HG03520 (cell line): ENCODE results near the gene PTPRM.

ENCODE experiments used
- ATAC-seq: cut with Tn5 transposase; IDR thresholded peaks from one replicate; pipeline ENCODE4 v1.9.1; 2021; ENCODE audit warnings: mild to moderate bottlenecking, moderate library complexity; ENCODE audit not compliant: unreplicated experiment

The PTPRM gene

DNA sequence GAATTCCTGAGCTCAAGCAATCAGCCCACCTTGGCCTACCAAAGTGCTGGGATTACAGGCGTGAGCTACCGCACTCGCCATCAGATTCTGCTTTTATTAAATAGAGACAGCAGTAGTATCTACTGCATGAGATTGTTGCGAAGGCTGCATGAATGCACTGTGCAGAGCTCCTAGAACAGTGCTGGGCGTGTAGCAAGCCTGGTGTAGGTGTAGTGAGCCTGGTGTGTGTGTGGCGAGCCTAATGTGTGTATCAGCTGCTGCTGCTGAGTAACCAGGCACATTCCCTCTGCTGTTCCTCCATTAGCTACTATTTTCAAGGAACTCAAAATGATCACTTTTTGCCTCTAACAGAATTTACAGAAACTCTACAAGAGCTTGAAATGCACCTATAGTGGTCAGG is 57.6 kb downstream of the PTPRM start:
- ATAC-seq, result no peak

DNA sequence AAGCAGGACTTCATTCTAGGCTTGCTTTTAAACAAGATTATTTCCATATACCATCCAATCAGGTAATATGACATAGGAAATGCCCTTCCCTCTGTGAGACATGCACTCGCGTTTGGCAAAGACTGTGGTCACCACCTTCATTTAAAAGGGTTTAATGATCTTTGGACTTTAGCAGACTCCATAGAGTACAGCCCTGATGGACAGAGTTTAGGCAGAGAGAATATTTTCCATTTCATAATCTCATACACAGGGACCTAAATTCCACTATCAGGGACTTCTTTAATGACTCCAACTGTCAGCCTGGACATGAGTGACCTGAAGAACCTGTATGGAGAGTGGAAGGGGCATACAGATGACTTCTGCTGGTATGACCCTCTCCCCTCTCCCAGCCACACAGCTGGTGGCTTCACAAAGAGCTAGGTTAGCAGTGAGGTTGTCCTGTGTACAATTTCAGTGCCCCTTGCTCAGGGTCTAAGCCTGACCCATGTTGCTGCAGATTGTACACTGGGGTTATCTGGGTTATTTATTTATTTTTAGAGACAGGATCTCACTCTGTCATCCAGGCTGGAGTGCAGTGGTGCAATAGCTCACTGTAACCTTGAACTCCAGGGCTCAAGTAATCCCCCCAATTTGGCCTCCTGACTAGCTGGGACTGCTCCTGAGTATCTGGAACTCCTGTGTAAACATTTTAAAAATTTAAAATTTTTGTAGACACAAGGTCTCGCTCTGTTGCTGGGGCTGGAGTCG is 59.2 kb downstream of the PTPRM start:
- ATAC-seq, result no peak

DNA sequence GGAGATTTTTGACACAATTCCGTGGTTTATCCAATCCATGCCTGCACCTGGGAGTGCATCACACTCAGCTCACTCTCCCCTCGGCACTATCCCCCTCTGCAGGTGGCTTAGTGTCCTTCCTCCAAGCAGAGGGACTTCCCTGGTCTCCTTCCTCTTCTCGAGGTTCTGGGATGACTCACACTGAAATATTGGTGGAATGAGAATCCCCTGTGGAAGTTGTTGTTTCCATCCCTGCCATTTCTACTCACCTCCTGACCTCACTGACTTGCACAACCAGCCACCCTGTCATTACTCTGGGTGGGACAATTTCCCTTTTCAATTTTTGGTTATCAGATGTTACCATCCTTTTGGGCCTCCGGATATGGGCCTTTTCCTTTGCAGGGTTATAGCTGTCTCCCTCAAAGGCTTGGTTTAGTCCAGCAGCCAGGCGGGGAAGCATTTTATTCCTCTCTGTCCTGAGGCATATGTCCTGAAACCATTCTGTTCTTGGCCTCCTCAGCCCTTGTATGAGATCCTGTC is 59.9 kb downstream of the PTPRM start:
- no peak for ATAC-seq

DNA sequence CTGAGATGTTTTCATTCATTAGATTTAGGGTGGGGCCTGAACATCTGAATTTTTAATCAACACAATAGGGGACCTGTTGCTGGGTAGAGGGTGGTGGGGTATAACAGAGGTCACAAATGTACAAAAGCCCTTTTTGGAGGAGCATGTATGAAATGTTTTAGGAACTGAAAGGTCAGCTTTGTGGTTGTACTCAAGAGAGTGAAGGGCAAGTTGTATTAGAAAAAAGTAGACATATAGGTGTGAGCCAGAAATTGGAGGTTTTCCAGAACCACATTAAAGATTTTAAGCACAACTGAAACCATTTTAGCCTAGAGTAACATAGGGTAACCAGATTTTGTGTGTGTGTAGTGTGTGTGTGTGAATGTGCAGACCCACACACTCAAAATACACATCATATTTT is 62.3 kb downstream of the PTPRM start:
- no peak for ATAC-seq

DNA sequence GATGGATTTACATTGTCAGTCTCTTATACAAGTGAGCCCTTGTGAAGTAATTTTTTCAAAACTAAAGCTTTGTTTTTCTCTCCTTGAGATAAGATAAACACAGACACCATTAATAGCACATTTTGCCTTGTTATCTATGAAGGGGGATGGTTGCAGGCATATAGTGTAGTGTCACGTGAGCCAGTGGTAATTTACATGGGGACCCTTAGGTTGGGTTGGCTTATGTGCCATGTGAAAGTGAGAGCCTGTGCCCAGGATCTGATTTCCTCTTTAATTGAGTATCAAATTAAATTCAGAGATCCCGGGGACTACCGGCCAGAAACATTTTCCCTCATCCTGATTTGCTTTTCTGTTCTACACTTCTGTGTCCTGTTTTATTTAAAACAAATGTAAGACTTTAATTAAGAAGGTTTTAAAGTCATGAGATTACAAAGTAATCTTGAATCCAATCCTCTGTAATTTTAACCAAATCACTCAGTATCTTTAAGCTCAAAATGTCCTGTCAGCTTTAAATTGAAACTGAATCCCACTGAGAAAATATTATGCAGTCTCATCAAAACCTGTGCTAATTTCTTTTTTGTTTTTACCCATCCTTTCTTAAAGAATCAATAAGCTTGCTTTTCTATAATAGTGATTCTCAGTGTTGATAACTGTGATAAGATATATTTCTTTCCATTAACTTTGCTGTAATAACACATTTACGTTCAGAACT is 63.8 kb downstream of the PTPRM start:
- no peak for ATAC-seq

DNA sequence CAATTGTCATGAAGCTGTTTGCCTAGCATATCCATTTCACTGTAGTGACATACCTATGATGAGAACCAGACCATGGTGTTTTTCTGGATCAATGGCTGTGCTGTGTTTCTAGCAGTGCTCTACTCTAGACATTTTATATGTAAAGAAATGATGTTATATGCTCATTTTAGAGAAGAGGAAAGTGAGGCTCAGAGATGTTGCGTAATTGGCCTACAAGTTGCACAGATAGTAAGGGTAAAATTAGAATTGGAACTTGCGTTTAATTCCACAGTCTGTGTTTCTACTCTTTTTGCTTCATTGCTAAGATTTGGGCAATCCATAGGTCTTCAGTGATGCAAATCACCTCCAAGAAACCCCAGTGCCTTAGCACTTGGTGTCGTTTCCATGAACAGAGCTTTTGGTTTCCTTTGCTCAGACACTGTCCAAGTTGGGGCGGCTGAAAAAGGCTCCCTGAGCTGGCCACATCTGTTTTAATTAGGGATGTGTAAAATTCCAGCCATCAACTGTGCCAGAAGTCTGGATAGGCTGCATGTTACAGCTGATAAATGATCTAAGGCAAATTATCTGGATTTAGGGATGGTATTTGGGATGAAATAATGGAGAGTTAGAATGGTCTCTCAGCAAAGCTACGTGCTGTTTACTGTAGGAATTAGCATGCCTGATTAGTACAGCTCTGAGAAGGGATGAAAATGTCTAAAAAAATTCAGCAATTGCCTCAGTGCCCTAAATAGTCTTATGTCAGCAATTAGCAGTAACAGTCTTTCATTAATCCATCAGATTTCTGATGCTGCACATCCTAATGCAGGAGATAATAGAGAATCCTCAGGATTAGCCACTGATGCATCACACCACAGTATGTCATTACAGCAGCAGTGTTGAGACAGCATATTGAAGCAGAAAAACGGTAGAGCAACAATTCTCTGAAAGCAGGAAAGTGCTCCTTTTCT is 65.3 kb downstream of the PTPRM start:
- ATAC-seq, result no peak

DNA sequence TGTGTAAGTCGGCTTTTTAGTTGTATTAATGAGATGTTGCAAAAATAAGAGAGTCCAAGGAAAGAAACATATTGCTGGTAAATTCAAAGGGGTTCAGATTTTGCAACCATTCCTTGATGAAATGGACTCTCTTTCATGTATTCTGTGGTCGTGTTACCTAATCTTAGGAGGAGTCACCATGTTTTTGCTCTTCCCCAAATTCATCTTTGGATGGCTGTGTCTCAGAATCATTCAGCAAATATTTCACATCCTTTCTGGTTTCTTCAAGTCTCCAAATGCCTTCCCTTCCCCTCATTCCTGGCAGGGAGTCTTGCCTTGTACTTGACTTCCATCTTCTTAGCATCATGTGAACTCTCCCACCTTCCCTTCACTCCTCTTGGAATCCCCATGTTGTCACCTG is 66.1 kb downstream of the PTPRM start:
- no peak for ATAC-seq

DNA sequence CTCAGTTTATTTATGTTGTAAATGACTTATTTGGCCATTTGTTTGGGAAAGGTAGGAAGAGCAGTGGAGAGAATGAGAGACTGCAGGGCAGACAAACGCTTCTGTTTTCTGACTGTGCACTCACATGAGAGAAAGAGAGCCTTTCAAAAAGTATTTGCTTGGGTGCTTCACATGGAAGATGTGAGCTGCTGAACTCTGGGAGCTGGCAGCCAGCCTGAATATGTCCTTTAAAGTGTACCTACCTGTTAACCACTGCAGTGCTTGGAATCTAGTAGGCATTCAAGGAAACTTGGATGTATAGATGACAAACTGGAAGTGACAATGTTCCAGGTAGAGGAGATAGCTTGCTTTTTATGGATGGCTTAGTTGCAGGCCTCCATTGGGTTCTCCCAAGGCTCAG is 68.8 kb downstream of the PTPRM start:
- no peak for ATAC-seq

DNA sequence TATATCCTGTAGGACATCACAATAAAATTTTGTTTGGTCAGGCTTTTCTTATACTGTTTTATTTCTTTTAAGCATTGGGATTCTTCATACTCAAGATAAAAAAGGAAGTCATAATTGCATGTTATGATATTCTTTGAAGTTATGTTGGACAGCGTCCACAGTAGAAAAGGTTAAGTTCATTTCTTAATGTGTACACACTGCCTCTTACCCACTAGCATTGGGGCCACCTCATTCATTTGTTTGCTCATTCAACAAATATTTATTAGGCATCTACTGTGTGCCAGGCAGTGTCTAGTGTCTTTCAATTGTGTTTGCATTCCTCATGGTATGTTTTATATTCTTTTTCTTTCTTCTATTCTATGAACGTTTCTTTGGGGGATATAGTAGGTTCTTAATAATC is 70.2 kb downstream of the PTPRM start:
- no peak for ATAC-seq

DNA sequence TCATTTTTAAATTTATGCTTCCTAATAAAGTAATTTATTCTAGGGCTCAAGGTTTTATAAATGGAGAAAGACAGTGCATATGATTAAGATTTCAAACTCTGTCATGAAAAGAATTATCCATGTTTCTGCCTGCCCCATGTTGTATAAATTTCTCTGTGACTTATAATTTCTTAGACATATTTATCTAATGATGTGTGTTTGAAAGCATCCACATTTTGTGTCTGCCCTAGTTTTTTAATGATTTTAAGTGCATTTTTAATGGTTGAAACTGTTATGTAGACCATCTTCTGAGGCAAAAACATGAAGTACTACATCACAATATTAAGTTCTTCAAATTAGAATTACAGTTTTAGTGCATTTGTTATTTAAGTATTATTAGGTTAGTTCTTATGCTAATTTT is 71.2 kb downstream of the PTPRM start:
- ATAC-seq, result no peak

DNA sequence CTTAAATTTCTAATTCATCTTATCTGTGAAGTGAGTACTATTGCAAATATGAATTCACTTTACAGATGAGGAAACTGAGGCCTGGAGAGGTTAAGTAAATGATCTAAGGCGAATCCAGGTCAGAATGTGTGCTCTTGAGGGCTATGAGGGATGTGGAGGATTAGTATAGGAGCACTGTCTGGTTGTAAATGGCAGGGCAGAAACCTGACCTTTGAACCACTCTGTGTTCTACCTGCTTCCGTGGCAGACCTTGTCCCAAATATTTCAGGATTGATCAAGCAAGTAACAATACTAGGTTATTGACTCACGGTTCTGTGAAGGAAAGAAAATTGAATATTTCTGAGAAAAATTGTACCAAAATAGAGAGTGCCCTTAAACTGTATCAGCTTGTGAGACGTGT is 74.7 kb downstream of the PTPRM start:
- ATAC-seq, result no peak

DNA sequence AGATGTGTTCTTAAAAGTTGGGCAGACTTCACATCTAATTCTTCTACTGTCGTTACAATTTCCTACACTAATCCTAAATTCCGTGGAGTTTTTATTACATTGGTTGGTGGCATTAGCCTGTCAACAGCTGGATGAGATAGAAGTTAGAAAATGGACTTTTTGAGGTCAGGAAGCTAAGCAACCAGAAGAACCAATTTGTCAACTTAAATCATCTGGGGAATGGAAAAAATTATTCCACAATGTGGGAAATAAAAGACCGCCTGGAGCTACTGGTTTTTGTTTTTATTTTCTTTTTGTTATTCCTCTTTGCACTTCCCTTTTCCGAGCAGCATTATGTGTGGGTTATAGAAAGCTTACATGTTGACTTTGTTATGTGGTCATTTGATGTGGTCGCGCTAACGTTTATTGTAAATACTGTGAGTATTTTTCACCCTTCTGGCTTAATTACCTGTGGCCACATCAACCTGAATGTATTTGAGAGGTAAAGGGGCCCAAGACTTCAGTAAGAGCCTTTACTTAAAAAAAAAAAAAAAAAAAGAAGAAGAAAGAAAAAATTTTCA is 75.3 kb downstream of the PTPRM start:
- ATAC-seq, result no peak

DNA sequence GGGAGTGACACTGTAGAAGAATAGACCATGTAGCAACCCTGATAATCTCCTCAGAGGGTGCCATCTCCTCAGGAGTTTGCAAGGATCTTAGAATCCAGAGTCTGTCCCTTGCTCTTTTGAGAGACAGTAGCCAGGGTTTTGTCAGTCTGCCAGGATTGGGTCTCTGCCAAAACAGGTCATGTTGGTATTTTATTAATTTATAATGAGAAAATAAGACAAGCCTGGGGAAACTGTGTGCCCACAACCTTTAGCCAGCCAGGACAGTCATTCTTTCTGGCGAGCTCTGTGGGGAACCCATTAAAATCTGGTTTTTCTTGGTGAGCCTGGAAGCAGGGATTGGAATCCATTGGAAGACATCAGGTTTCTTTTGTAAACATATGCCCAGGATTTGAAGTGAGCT is 78.6 kb downstream of the PTPRM start:
- no peak for ATAC-seq

DNA sequence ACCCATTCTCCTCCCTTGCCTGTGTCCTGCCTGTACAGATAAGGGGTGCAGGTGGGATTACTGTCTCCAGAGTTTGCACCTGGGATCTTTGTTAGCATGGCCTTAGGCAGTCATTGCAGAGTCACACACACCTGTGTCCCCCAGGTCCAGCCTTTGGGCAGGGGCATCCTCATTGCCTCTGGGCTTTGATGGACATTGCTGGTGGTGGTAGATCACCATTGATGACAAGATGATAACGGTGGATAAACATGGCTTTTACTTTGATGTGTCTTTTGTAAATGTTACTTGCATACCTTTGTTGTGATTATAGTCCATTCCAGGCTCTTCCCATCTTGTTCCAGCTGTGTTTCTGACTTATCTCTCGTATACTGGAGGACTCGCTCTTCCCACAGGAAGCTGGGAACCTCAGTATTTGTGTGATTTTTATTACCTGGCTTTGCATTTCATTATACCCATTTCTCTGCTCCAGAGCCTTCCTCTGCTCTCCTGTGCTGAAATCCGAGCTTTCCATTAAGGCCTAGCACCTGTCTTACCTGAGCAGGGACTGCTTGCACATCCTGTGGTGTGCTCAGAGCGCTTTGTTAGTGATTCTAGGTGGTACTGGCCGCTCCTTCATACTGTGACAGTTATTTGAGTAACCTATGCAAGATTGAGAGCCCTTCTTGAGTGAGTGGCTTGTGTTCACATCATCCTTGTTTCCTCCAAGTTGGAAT is 79.2 kb downstream of the PTPRM start:
- no peak for ATAC-seq

DNA sequence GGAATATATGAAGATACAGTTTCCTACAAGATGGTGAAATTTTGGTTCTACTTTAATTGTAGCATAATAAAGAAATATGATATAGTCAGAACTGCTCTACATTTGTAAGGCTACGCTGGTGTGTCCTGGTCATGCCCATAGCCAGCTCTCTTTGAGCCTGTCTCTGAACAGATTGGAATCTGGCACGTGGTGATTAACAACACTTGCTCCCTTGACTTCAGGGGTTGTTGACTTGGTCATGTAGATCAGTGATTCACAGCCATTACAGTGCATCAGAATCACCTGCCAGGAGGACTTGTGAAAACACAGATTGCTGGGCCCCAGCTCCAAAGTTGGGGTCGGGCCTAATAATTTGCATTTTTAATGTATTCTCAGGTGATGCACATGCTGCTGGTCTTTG is 80.4 kb downstream of the PTPRM start:
- ATAC-seq, result no peak

DNA sequence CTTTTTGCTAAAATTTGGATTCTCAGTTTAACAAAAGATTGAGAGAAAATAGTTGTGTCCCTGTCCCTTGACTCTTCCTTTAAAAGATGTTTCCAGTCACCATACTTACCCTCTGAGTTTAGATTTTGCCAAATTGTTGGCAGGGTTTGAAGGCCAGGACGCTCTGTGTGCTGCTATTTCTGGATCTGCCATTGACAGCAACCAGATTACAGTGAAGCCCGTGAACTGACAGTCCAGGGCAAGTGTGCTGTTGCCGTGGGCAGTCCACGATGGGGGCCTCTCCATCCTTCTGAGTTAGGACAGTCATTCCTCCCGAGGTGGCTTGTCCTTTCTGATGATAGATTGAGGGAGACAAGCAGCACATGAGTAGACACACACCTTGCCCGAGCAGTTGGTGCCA is 89.9 kb downstream of the PTPRM start:
- ATAC-seq, result no peak

DNA sequence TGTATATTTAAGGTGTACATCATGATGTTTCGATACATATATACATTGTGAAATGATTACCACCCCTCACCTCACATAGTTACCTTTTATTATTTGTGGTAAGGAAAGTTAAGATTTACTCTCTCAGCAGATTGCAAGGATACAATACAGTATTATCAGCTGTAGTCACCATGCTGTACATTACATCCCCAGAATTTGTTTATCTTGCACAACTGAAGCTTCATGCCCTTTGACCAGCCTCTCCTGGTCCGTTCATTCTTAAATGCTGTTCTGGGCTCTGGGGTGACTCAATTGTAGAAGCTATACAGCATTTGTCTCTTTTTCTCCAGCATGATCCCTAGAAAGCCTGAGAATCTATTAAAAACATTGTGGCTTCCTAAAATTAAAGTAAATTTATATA is 90.8 kb downstream of the PTPRM start:
- no peak for ATAC-seq

DNA sequence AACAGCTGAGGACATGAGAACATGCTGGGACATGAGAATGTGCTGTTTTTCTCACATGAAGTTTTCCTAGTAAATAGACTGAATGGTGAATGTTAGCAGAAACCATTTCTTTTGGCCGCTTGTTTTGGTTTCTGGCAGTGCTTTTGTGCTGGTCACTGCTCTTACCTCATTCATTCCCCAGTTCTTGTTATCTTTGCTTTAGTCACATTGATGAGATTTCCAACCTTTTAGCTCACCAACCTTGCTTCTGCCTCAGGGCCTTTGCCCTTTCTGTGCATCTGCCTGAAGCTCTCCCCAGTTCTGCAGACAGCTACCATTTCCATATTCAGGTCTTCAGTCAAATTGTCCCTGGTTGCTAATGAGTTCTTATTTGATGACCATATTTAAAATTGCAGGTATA is 91.6 kb downstream of the PTPRM start:
- no peak for ATAC-seq

DNA sequence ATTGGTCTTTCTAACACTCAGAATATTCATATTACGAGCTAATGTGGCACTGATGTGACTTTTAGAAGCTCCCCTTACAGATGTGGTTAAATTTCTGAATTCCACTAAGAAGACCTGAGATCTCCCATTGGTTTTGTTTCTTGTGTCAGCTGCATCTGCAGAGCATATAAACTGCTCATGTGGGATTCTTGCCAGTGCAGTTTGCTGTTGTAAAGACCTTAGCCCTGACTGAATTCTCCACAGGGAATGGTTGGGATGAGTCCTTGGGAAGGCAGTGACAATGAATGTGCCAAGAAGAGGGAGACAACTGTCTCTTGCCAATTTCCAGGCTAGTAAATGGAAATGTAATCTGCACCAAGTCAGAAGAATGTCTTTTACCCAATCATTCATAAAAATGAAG is 94.1 kb downstream of the PTPRM start:
- ATAC-seq, result no peak

DNA sequence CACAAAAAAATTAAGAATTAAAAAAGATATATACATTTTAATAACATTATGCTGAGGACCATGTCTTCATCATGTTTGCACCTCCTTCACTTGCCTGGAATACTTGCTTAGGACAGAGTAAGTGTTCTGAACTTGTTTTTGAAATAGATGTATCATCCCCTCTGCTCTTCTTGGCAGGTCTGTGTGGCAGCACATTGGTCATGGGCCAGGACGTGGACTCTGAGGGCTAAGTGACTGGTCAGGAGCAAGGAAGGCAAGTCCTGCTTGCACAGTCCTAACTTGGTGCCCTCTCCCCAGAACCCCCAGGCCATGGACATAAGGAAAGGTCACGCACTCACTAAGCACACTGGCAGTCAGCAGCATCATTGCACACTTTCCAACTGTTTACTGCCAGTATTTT is 95.8 kb downstream of the PTPRM start:
- no peak for ATAC-seq
